ENCODE data around the gene ARHGAP26. TPM values are rescaled to one million over a fixed set of nuclear protein-coding genes. Genes with fewer than 3 reads are reported as not detected.

ARHGAP26 gene
- total and polyA plus RNA-seq, 9 donors = 1.9 to 47.1 (median 12.0) TPM

- no peak overlapping the region for H3K27ac ChIP-seq
Observed at GRCh38 chr5:143052967-143053682, 282.9 kb downstream of the ARHGAP26 start.

DNA sequence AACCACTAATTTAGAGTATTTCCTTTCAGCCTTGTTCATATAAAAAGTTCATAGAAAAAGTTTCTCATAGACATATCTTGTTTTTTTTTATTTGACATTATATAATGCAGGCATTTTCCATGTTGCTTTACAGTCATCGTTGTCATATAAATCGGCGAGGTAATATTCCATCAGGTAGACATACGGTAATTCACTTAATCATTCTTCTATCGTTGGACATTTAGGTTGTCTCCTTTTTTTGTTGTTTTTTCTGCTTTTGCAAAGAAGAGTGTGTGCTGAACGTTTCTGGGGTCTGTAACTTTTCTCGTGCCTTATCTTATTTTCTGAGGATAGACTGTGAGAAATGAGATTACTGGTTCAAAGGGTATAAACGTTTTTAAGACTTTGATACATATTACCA lies 283.6 kb downstream of the ARHGAP26 start:
- Histone ChIP-seq H3K4me1 (ENCODE audit: insufficient read depth) (peaks cover 3% of the 10 kb centered on the region), H3K36me3 (no peaks in the 10 kb centered on the region), H3K27me3 (no peaks in the 10 kb centered on the region), H3K27ac (no peak overlapping the region), H3K9me3 (no peaks in the 10 kb centered on the region), H3K4me3 (no peak overlapping the region)
- DNase-seq = no peak
- TF ChIP-seq POLR2A (IDR thresholded peaks at IDR 0.05) (no peak), EP300 (IDR thresholded peaks at IDR 0.05) (no peak)
- TF ChIP-seq, protein P1, sequence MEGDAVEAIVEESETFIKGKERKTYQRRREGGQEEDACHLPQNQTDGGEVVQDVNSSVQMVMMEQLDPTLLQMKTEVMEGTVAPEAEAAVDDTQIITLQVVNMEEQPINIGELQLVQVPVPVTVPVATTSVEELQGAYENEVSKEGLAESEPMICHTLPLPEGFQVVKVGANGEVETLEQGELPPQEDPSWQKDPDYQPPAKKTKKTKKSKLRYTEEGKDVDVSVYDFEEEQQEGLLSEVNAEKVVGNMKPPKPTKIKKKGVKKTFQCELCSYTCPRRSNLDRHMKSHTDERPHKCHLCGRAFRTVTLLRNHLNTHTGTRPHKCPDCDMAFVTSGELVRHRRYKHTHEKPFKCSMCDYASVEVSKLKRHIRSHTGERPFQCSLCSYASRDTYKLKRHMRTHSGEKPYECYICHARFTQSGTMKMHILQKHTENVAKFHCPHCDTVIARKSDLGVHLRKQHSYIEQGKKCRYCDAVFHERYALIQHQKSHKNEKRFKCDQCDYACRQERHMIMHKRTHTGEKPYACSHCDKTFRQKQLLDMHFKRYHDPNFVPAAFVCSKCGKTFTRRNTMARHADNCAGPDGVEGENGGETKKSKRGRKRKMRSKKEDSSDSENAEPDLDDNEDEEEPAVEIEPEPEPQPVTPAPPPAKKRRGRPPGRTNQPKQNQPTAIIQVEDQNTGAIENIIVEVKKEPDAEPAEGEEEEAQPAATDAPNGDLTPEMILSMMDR (IDR thresholded peaks at IDR 0.05) = no peak
- WGBS, 3 donors = 80 to 86% (median 83%) methylated on average over 8 of the region's 8 CpGs
- intact Hi-C loops (cut with DNase I) = no loop called here

More at GRCh38 chr5:143052967-143053682, 282.9 kb downstream of the ARHGAP26 start:
- no peak for DNase-seq
- no peaks in the 10 kb centered on the region for H3K36me3 ChIP-seq
- H3K27me3 ChIP-seq = no peaks in the 10 kb centered on the region
- WGBS, 3 donors = 85 to 90% (median 90%) methylated on average over 3 of the region's 3 CpGs
- H3K9me3 ChIP-seq = no peaks in the 10 kb centered on the region
- intact Hi-C loops (cut with DNase I) = no loop called here
- H3K4me1 ChIP-seq (ENCODE audit: insufficient read depth) = peaks cover 3% of the 10 kb centered on the region
- TF ChIP-seq POLR2A (IDR thresholded peaks at IDR 0.05) (no peak), EP300 (IDR thresholded peaks at IDR 0.05) (no peak)
- TF ChIP-seq, protein P1 (IDR thresholded peaks at IDR 0.05) = no peak
- H3K4me3 ChIP-seq = no peak overlapping the region

DNA sequence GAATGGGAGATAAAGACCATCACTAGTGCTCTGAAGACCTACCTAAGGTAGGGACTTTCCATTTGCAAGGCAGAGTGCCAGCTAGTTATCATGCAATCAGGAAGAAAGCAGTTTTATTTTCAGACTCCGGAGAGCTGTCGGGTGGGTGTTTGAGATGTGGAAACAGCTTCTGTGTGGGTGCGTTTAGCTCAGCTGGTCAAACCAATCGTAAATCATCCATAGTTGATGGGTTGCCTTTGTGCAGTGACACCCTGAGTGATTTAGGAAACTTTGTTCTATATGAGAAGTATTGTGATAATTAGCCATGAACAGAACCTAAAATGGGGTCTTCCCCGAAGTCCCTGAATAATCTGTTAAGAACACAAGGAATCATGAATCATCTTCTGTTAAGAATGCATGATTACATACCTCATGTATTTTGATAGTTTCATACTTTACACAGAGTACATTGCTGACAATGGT lies 284.3 kb downstream of the ARHGAP26 start:
- peaks cover 7% of the 10 kb centered on the region for H3K4me1 ChIP-seq (ENCODE audit: insufficient read depth)
- no peak overlapping the region for H3K4me3 ChIP-seq
- DNase-seq = no peak
- intact Hi-C loops (cut with DNase I) = no loop called here
- no peaks in the 10 kb centered on the region for H3K27me3 ChIP-seq
- no peaks in the 10 kb centered on the region for H3K36me3 ChIP-seq
- TF ChIP-seq POLR2A (IDR thresholded peaks at IDR 0.05) = no peak
- no peak overlapping the region for H3K27ac ChIP-seq
- no peaks in the 10 kb centered on the region for H3K9me3 ChIP-seq
- 59 to 71% (median 70%) methylated on average over 5 of the region's 5 CpGs for WGBS, 3 donors

- Histone ChIP-seq H3K27ac (no peak overlapping the region), H3K4me3 (no peak overlapping the region), H3K27me3 (no peaks in the 10 kb centered on the region), H3K36me3 (no peaks in the 10 kb centered on the region), H3K9me3 (no peaks in the 10 kb centered on the region), H3K4me1 (ENCODE audit: insufficient read depth) (peaks cover 7% of the 10 kb centered on the region)
- intact Hi-C loops (cut with DNase I) = no loop called here
- TF ChIP-seq, protein P1 (IDR thresholded peaks at IDR 0.05) = no peak
- TF ChIP-seq POLR2A (IDR thresholded peaks at IDR 0.05) = no peak
- TF ChIP-seq EP300 (IDR thresholded peaks at IDR 0.05) = no peak
- 71 to 82% (median 77%) methylated on average over 5 of the region's 5 CpGs for WGBS, 3 donors
- no peak for DNase-seq
Observed at GRCh38 chr5:143055596-143056338, 285.6 kb downstream of the ARHGAP26 start.

DNA sequence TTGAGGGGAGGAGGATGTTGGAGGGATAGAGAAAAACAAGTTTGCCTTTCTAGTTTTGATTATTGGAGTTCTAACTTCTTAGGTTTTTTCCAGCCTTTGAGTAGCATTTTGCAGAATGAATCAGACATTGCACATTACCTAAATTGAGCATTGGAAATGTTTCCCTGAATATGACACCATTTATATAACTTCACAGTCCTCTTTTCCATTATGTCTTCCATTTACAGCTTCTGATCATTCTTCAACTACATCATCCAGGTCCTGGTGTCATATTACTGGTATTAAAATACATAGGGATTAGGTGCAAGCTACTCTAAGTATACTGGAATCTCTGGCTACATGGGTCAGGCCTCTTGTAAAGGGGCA lies 286.1 kb downstream of the ARHGAP26 start:
- Histone ChIP-seq H3K4me3 (no peak overlapping the region), H3K27ac (no peak overlapping the region), H3K9me3 (no peaks in the 10 kb centered on the region), H3K27me3 (no peaks in the 10 kb centered on the region), H3K36me3 (no peaks in the 10 kb centered on the region), H3K4me1 (ENCODE audit: insufficient read depth) (peaks cover 4% of the 10 kb centered on the region)
- no peak for DNase-seq
- intact Hi-C loops (cut with DNase I) = no loop called here
- TF ChIP-seq POLR2A (IDR thresholded peaks at IDR 0.05) = no peak
- TF ChIP-seq EP300 (IDR thresholded peaks at IDR 0.05) = no peak
- TF ChIP-seq, protein P1 (IDR thresholded peaks at IDR 0.05) = no peak
